Esophagus muscularis mucosa (tissue), 4 donors: Measurements from ENCODE around the gene CNTD1. TPM values are rescaled to one million over a fixed set of nuclear protein-coding genes. Genes with fewer than 3 reads are reported as not detected.

ENCODE experiments used
- DNase-seq: peaks from one replicate; pipeline ENCODE4 v3.0.0-alpha.2; 2017; ENCODE audit errors: extremely low spot score
- H3K27ac ChIP-seq, 4 donors: fragments of 200-600 bp; sonication (generic); replicated peaks in 1 of 4; 1 replicate in 3 of 4; 2 replicates in 1 of 4; pipeline ENCODE4 v1.5.1; 2016 to 2019; ENCODE audit warnings: mild to moderate bottlenecking in 1 of 4
- H3K27me3 ChIP-seq, 4 donors: fragments of 200-600 bp; sonication (generic); one replicate each; pipeline versions ENCODE4 v1.5.1 to v1.6.0; 2016 to 2019
- H3K36me3 ChIP-seq, 4 donors: fragments of 200-600 bp; sonication (generic); one replicate each; pipeline ENCODE4 v1.5.1; 2016 to 2019
- H3K4me1 ChIP-seq, 4 donors: fragments of 200-600 bp; sonication (generic); one replicate each; pipeline ENCODE4 v1.5.1; 2016 to 2019
- H3K4me3 ChIP-seq, 4 donors: fragments of 200-600 bp; sonication (generic); 1 replicate in 2 of 4; 2 replicates in 2 of 4; pipeline ENCODE4 v1.5.1; 2016 to 2019; ENCODE audit warnings: mild to moderate bottlenecking in 4 of 4, moderate library complexity in 1 of 4
- H3K9me3 ChIP-seq, 4 donors: fragments of 200-600 bp; sonication (generic); 1 replicate in 3 of 4; 2 replicates in 1 of 4; pipeline ENCODE4 v1.5.1; 2016 to 2019
- CTCF ChIP-seq, 3 experiments: fragments of 200-600 bp in 2 of 3; fragments of 450-650 bp in 1 of 3; sonication (generic) in 2 of 3; IDR thresholded peaks; one replicate each; pipeline ENCODE4 v1.5.1; 2017 to 2019; ENCODE audit warnings: antibody characterized with exemption in 3 of 3, mild to moderate bottlenecking in 2 of 3, moderate library complexity in 1 of 3
- EP300 ChIP-seq: sonication (generic); formaldehyde crosslinking; IDR thresholded peaks from one replicate; pipeline ENCODE4 v1.6.1; 2017; ENCODE audit warnings: antibody characterized with exemption
- POLR2A ChIP-seq: fragments of 450-650 bp; IDR thresholded peaks from one replicate; pipeline ENCODE4 v1.6.1; 2017; ENCODE audit warnings: antibody characterized with exemption, moderate library complexity, mild to moderate bottlenecking, low read depth
- POLR2AphosphoS5 ChIP-seq, 2 donors: sonication (generic); formaldehyde crosslinking; IDR thresholded peaks; one replicate each; pipeline ENCODE4 v1.6.1; 2017; ENCODE audit warnings: antibody characterized with exemption in 2 of 2
- WGBS: methylation state at CpG from one replicate; pipeline ENCODE4 v1.1.5; 2018; 5-methylcytosine and 5-hydroxymethylcytosine counted together
- intact Hi-C: fragments of 100-400 bp; cut with DNase I; formaldehyde crosslinking; loops from one replicate; pipeline ENCODE4 v1.15.1; 2023
- total RNA-seq, 4 donors: library from RNA; depleted of rRNA; stranded (reverse); fragments of >200 nt; gene quantifications; one replicate each; pipeline versions ENCODE4 v1.1.0 to v1.2.1, GENCODE V29; 2016

Gene CNTD1
- total RNA-seq, 4 donors from 2014 or later: 0.50 to 3.9 (median 0.57) TPM; not detected in 1

GRCh38 chr17:42841975-42842685 is 43.5 kb downstream of the CNTD1 start:
- intact Hi-C loops: loop anchor here (2.0 kb wide), 1 partner anchor 87 kb away; no protein-coding TSS in a partner anchor
- Histone ChIP-seq H3K36me3 (peaks cover 36 to 87% (median 83%) of the 10 kb centered on the region in 4 donors), H3K4me1 (peaks cover 13 to 25% (median 20%) of the 10 kb centered on the region in 4 donors), H3K9me3 (no peaks in the 10 kb centered on the region), H3K4me3 (no peak overlapping the region), H3K27me3 (no peaks in the 10 kb centered on the region), H3K27ac (no peak overlapping the region)
- TF ChIP-seq CTCF (IDR thresholded peaks at IDR 0.05): no peak
- no peak for TF ChIP-seq POLR2AphosphoS5 (IDR thresholded peaks at IDR 0.05)
- TF ChIP-seq POLR2A: no peak
- TF ChIP-seq EP300: no peak
- WGBS: 63% methylated on average over 11 of the region's 11 CpGs
- DNase-seq: no peak

GRCh38 chr17:42843358-42843934 is 44.8 kb downstream of the CNTD1 start:
- intact Hi-C loops: loop anchor here (2.0 kb wide), 1 partner anchor 85 kb away; no protein-coding TSS in a partner anchor
- H3K27me3 ChIP-seq: no peaks in the 10 kb centered on the region
- 33% methylated on average over 6 of the region's 6 CpGs for WGBS
- H3K36me3 ChIP-seq: peaks cover 28 to 74% (median 69%) of the 10 kb centered on the region in 4 donors
- no peak overlapping the region for H3K4me3 ChIP-seq
- peaks cover 15 to 31% (median 25%) of the 10 kb centered on the region in 4 donors for H3K4me1 ChIP-seq
- no peak for DNase-seq
- no peaks in the 10 kb centered on the region for H3K9me3 ChIP-seq
- H3K27ac ChIP-seq: peak overlapping the region; percentile 34 to 56 (median 53)
- TF ChIP-seq CTCF (IDR thresholded peaks at IDR 0.05) (peak; percentile 92 to 98 (median 95)), POLR2AphosphoS5 (IDR thresholded peaks at IDR 0.05) (no peak), EP300 (no peak)

- peak within 1 kb of the TSS; percentile 53 to 66 (median 54) for H3K27ac ChIP-seq
- DNase-seq: no peak
- intact Hi-C loops: loop anchor here (2.0 kb wide), 1 partner anchor 93 kb away; no protein-coding TSS in a partner anchor
- H3K9me3 ChIP-seq: no peaks in the 10 kb centered on the region
- no peak for TF ChIP-seq EP300
- no peak for TF ChIP-seq POLR2A
- no peak for TF ChIP-seq POLR2AphosphoS5 (IDR thresholded peaks at IDR 0.05)
- TF ChIP-seq CTCF (IDR thresholded peaks at IDR 0.05): no peak
- 68% methylated on average over 4 of the region's 4 CpGs for WGBS
- H3K4me3 ChIP-seq: no peak within 1 kb of the TSS
- H3K36me3 ChIP-seq: peaks cover 19 to 65% (median 61%) of the 10 kb centered on the region in 4 donors
- no peaks in the 10 kb centered on the region for H3K27me3 ChIP-seq
- peaks cover 15 to 34% (median 31%) of the 10 kb centered on the region in 4 donors for H3K4me1 ChIP-seq
Observed at GRCh38 chr17:42844271-42844670, 45.6 kb downstream of the CNTD1 start, which contains the start of gene AOC2. Gene AOC2, plus strand, starts transcription at chr17:42844580. Its CDS starts 47 bp downstream, at chr17:42844627.

GRCh38 chr17:42844761-42845555 is 46.3 kb downstream of the CNTD1 start:
- no peaks in the 10 kb centered on the region for H3K27me3 ChIP-seq
- peak overlapping the region in 3 of 4 donors; percentile 40 to 66 (median 55) for H3K27ac ChIP-seq
- intact Hi-C loops: loop anchor here (2.0 kb wide), 1 partner anchor 92 kb away; no protein-coding TSS in a partner anchor
- H3K9me3 ChIP-seq: no peaks in the 10 kb centered on the region
- peaks cover 15 to 41% (median 38%) of the 10 kb centered on the region in 4 donors for H3K4me1 ChIP-seq
- H3K4me3 ChIP-seq: no peak overlapping the region
- 84% methylated on average over 12 of the region's 24 CpGs for WGBS
- no peak for DNase-seq
- TF ChIP-seq POLR2AphosphoS5 (IDR thresholded peaks at IDR 0.05) (no peak), CTCF (IDR thresholded peaks at IDR 0.05) (no peak), EP300 (no peak), POLR2A (no peak)
- peaks cover 13 to 59% (median 54%) of the 10 kb centered on the region in 4 donors for H3K36me3 ChIP-seq
